HAP-1 (cell line): ENCODE data around the gene NRROS.
"Not testable (repeated sequence)": the region's sequence is repeated elsewhere in the genome, so short reads cannot be mapped to it uniquely, and the experiment has no call there.

ENCODE experiments used
- DNase-seq, 2 experiments: peaks; one replicate each; pipeline ENCODE4 v3.0.0-alpha.2; 2016 to 2020; ENCODE audit warnings: low spot score in 2 of 2
- H3K27me3 ChIP-seq: fragments of 250-450 bp; sonication (Bioruptor Pico); 2 replicates; pipeline ENCODE4 v1.5.1; 2020; ENCODE audit warnings: low read depth, mild to moderate bottlenecking, moderate library complexity
- H3K36me3 ChIP-seq: fragments of 250-450 bp; sonication (Bioruptor Pico); replicated peaks from 2 replicates; pipeline ENCODE4 v1.5.1; 2020; ENCODE audit warnings: mild to moderate bottlenecking
- H3K4me1 ChIP-seq: fragments of 250-450 bp; sonication (Bioruptor Pico); 2 replicates; pipeline ENCODE4 v1.5.1; 2020; ENCODE audit warnings: mild to moderate bottlenecking
- H3K4me3 ChIP-seq: fragments of 250-450 bp; sonication (Bioruptor Pico); 2 replicates; pipeline ENCODE4 v1.5.1; 2020; ENCODE audit warnings: mild to moderate bottlenecking, moderate library complexity
- H3K9me3 ChIP-seq: fragments of 250-450 bp; sonication (Bioruptor Pico); 2 replicates; pipeline ENCODE4 v1.5.1; 2020; ENCODE audit warnings: mild to moderate bottlenecking, moderate library complexity
- in situ Hi-C: fragments of 300-500 bp; cut with MboI; formaldehyde crosslinking; loops from 3 replicates; pipeline ENCODE4 v1.14.3; 2020; ENCODE audit warnings: low sequenced_read_pairs, inconsistent platforms, mixed read lengths

The NRROS gene

DNA sequence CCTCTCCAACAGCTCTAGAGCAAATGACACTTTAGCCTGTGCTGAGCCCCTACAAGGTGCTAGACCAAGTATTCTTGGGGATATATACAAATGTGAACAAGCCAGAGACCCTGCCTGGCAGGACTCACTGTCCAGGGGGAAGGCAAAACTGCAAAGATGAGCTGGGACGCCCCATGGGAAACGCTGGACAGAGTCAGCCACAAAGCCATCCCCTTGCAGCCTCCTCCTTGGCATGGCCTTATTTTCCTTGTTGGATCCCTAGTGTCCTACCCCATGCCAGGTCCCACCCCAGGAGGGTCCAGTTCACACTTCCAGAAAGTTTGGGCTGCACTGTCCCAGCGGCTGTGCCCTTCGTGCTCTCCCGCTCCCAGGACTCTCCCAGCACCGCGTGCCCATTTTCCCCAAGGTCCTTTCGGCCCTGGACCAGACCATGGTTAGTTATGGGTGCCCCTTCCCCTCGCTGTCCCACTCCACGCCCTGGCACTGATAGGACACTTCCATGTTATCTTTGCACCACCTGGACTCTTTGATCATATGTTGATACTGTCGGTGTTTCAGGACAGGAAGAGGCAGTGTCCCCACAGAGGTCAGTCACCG, 5.8 kb upstream of the NRROS start:
- Histone ChIP-seq H3K4me1 (peaks cover 10% of the 10 kb centered on the region), H3K9me3 (no peaks in the 10 kb centered on the region), H3K4me3 (no peak overlapping the region), H3K36me3 (no peaks in the 10 kb centered on the region), H3K27me3 (no peaks in the 10 kb centered on the region)
- in situ Hi-C loops = no loop called here
- no peak for DNase-seq

DNA sequence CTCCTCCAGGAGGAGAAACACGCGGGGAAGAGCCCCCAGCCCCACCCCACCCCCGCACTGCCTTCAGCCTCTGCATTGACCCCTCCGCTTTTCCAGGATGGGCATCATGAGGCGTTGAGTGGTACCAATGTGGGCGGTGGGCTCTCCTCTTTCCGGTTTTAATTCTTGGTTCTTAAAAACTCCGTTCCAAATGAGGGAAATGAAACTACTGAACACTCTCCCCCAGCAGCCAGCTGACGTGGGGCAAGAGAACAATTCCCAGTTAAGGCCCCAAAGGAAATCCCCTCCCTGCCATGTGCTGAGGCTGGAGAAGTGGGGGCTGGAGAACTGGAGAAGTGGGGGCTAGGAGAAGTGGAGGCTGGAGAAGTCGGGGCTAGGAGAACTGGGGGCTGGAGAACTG, 5.3 kb upstream of the NRROS start:
- H3K27me3 ChIP-seq = no peaks in the 10 kb centered on the region
- H3K4me1 ChIP-seq = peaks cover 10% of the 10 kb centered on the region
- in situ Hi-C loops = no loop called here
- no peak overlapping the region for H3K4me3 ChIP-seq
- H3K9me3 ChIP-seq = no peaks in the 10 kb centered on the region
- no peaks in the 10 kb centered on the region for H3K36me3 ChIP-seq
- DNase-seq = no peak

DNA sequence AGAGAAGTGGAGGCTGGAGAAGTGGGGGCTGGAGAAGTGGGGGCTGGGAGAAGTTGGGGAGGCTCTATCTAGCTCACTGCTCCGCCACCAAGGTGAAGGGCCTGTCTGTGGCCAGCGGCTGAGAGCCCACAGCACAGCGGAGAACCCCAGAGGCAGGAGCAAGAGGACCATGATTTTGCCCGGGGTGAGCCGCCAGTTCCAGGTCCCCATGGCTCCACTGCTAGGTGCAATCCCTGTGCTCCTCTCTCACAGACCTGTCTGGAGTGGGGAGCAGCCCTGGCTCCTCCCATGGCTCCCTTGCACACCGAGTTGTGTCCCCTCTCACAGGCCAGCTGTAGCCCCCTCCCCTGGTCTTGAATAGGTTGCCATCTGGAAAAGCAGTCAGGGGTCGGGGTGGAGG, 4.7 kb upstream of the NRROS start:
- H3K27me3 ChIP-seq = no peaks in the 10 kb centered on the region
- H3K36me3 ChIP-seq = no peaks in the 10 kb centered on the region
- H3K4me1 ChIP-seq = peaks cover 12% of the 10 kb centered on the region
- no peaks in the 10 kb centered on the region for H3K9me3 ChIP-seq
- DNase-seq = no peak
- in situ Hi-C loops = no loop called here
- no peak overlapping the region for H3K4me3 ChIP-seq

DNA sequence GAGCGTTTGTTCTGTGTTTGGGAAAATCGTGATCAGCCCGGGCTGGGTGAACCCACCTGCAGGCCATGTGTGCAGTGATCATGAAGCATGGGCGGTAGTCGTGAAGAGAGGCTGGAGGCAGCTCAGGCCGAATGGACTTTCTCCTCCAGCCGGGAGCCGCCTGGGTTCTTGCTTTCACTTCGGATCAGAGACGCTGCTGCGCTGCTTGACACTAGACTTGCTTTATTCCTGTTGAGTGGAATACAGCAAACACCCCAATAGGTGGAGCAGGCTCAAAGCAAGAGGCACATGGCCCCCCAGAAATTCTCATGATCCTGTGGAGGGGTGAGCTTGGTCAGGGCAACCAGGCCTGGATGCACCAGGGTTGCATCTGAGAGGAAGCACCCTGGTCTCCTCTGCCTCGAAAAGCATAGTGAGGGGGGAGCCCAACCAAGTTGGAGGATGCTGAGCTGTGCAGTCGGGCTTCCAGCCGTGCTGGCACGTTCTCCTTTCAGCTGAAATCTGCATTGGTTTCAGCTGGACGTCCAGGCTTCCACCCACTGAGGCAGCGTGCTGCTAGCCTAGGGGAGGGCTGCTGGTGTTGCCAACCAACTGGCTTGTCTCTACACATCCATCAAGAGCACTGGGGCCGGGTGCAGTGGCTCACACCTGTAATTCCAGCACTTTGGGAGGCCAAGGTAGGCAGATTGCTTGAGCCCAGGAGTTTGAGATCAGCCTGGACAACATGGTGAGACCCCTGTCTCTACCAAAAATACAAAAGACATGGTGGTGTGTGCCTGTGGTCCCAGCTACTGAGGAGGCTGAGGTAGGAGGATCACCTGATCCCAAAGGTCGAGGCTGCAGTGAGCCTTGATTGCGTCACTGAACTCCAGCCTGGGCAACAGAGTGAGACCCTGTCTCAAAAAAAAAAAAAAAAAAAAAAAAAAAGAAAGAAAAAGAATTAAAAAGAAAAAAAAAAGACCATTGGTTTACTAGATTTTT, 2.8 kb upstream of the NRROS start:
- Histone ChIP-seq H3K36me3 (no peaks in the 10 kb centered on the region), H3K27me3 (no peaks in the 10 kb centered on the region), H3K4me1 (peaks cover 17% of the 10 kb centered on the region), H3K9me3 (no peaks in the 10 kb centered on the region), H3K4me3 (no peak overlapping the region)
- no peak for DNase-seq
- in situ Hi-C loops = no loop called here

DNA sequence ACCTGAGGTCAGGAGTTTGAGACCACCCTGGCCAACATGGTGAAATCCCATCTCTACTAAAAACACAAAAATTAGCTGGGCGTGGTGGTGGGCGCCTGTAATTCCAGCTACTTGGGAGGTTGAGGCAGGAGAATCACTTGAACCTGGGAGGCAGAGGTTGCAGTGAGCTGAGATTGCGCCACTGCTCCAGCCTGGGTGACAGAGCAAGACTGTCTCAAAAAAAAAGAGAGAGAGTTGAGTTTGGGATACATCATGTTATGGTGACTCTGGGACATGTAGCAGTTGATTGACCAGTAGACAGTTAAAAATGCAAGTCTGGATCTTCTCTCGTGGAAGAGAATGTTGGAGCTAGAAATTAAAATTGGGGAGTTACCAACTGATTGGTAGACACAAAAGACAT, 1.6 kb upstream of the NRROS start:
- H3K36me3 ChIP-seq, H3K27me3 ChIP-seq, in situ Hi-C loops, DNase-seq, H3K4me3 ChIP-seq, H3K9me3 ChIP-seq: not testable (repeated sequence)
- peaks cover 10% of the 10 kb centered on the region for H3K4me1 ChIP-seq

DNA sequence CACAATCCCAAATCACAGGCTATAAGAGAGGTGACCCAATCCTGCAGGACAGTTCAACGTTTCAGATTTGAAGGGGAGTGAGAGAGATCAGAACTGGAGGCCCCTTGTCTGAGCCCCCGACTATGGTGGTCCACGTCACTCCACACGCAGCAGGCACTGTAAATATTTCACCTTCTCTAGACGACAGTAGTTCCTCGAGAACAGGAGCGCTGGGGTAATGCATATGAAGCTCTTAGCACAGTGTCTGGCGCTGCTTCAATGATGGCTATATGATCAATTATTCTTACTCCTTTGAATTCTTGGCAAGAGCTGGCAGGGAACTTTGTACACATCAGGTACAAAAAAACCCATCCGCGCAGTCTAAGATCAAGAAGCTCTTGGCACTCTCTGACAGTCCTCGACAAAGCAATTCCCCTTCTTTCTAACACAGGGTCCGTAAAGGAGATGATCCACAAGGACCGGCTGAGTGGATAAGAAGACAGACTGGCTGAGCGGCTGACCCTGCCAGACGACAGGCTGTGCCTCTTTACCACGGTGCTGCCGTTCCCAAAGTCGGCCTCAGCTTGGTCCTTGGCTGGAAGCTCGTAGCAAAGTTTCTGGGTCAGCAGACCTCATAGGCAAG, 522 bp upstream of the NRROS start:
- H3K4me1 ChIP-seq = peaks cover 8% of the 10 kb centered on the region
- no peaks in the 10 kb centered on the region for H3K27me3 ChIP-seq
- in situ Hi-C loops = no loop called here
- peak overlapping the region; percentile 33 for H3K4me3 ChIP-seq
- no peaks in the 10 kb centered on the region for H3K9me3 ChIP-seq
- DNase-seq = no peak
- no peaks in the 10 kb centered on the region for H3K36me3 ChIP-seq

DNA sequence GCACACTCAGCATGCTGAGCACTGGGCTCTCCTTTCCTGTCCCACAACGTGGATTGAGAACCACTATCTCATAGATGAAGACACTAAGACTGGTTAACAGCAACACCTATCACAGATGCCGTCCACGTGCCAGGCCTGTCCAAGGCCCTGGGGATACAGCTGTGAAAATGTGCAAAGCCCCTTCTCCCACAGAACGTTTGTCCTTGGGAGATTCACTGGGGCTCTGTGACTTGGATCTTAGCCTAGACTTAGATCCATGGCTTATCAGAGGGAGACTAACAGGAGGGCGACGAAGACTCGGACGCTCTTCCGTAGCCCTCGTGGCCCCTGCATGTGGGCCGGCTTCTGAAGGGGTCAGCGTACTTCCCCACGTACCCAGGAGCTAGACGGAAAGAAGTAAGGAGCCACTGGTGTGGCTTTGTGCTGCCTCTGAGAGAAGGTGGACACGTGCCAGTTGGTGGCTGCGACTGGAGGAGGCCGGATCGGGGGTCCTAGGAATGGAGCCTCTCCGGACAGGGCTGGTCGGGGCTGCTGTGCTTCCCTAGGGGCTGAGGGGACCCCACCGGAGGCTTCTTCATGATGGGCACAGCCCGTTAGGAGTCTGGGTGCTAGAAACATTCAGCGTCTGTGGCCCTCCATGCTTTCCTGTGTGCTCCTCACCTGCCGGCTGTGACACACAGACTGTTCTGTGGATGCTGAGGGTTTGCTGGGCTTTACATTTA, 964 bp downstream of the NRROS start:
- Histone ChIP-seq H3K9me3 (no peaks in the 10 kb centered on the region), H3K4me1 (peaks cover 8% of the 10 kb centered on the region), H3K4me3 (peak overlapping the region; percentile 33; the same call in 1 of the 2 replicates), H3K27me3 (no peaks in the 10 kb centered on the region), H3K36me3 (no peaks in the 10 kb centered on the region)
- in situ Hi-C loops = no loop called here
- no peak for DNase-seq

DNA sequence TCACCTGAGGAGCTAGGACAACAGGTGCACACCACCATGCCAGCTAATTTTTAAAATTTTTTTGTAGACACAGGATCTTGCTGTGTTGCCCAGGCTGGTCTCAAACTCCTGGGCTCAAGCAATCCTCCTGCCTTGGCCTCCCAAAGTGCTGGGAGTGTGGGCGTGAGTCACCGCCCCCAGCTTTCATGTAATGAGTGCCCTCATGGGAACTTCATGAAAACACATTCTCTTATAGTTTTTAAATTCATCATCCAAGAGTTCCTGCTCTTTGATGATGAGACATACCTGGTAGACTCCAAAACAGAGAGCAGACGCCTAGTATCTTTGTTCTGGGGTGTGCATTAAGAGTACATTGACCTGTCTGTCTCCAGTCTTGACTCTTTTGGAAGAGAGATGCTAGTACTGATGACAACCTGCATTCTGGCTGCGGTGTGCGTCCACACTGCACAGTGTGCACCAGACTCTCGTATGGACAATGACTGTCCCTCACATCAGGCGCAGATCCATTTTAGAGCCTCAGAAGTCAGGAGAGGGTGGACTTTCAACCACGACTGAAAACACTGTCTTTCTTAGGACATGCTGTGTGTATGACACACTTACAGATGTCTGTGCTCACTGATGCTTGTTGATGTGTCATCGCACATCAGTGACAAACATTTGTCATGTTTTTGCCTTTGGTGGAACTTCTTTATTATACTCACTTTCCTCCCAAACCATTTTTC, 2.0 kb downstream of the NRROS start:
- Histone ChIP-seq H3K4me3 (no peak overlapping the region), H3K9me3 (no peaks in the 10 kb centered on the region), H3K36me3 (no peaks in the 10 kb centered on the region), H3K4me1 (peaks cover 8% of the 10 kb centered on the region), H3K27me3 (no peaks in the 10 kb centered on the region)
- no peak for DNase-seq
- in situ Hi-C loops = no loop called here

DNA sequence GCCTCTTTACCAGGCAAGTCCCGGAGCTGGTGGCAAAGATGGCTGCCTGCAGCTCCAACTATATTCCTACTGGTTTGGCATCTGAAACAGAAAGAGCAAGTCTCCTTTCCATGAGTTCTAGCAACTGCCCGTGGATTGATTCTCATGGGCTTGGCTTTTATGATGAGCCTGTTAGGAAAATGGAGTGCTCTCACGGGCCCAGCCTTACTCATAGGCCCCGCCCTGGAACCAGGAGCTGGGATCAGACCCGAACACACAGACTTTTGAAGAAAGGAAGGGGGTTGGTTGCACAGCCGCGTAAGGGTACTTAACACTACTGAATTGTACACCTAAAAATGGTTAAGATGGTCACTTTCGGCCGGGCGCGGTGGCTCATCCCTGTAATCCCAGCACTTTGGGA, 2.9 kb downstream of the NRROS start:
- H3K4me1 ChIP-seq = peaks cover 8% of the 10 kb centered on the region
- no peaks in the 10 kb centered on the region for H3K27me3 ChIP-seq
- no peaks in the 10 kb centered on the region for H3K9me3 ChIP-seq
- DNase-seq = no peak
- in situ Hi-C loops = no loop called here
- no peaks in the 10 kb centered on the region for H3K36me3 ChIP-seq
- H3K4me3 ChIP-seq = no peak overlapping the region

DNA sequence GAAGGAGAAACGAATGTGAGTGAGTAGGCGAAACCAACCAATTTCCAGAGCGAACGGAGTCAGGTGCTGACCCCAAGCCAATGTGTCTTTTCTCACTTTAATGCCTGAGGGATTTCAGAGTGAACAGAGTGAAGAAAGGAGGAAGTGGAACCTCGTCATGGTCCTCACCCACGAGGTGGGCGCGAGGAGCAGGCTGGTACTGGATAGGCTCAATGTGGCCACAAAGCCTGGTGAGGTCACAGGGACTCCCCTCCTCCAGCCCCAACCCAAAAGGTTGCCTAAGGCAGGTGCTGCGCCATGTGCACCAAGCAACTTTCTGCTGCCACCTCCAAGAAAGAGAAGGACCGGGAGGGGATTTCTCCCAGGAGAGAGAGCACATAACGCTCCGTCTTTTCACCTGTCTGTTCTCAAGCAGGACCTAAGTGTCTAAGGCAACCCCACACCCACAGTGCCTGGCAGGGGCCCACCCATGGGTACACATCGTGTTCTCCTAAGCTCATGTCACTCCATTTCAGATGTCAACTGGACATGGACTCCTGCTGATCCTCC, 3.8 kb downstream of the NRROS start:
- Histone ChIP-seq H3K27me3 (no peaks in the 10 kb centered on the region), H3K4me1 (peaks cover 11% of the 10 kb centered on the region), H3K36me3 (no peaks in the 10 kb centered on the region), H3K4me3 (no peak overlapping the region), H3K9me3 (no peaks in the 10 kb centered on the region)
- no peak for DNase-seq
- in situ Hi-C loops = no loop called here

DNA sequence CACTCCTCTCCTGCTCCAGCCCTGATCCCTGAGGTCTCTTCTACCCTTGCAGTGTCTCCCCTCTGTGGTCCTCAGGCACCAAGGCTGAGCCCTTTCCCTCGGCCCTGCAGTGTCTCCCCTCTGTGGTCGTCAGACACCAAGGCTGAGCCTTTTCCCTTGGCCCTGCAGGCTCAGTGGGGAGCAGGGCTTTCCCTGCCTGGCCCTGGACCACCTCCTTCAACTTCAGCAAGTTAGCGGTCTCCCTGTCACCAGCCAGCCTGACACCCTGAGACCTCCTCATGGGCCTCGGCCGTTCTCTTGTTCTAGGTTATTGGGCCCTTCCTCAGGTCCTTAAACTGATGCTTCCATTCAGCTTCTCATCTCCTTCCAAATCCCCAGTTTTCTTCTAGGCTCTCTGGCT, 4.3 kb downstream of the NRROS start:
- Histone ChIP-seq H3K4me1 (peaks cover 11% of the 10 kb centered on the region), H3K4me3 (no peak overlapping the region), H3K9me3 (no peaks in the 10 kb centered on the region), H3K36me3 (no peaks in the 10 kb centered on the region), H3K27me3 (no peaks in the 10 kb centered on the region)
- in situ Hi-C loops = no loop called here
- DNase-seq = no peak

DNA sequence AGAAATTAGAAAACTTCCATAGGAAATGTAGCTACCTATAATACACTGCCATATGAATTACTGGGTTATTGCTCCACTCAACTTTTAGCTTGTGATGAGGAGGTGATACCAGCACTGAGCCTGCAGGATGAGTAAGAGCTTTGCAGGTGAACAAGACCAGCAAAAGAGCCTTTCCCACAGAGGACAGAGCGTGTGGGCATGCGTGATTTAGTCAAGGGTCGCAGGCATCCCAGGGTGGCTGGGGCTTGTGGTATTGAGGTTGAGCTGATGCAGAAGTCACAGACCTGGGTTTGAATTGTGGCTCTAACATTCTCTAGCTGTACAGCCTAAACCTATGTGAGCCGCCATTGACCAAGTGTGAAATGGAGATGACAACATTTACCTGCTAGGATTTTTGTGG, 5.6 kb downstream of the NRROS start:
- in situ Hi-C loops = no loop called here
- H3K4me3 ChIP-seq = no peak overlapping the region
- H3K4me1 ChIP-seq = peaks cover 6% of the 10 kb centered on the region
- no peak for DNase-seq
- no peaks in the 10 kb centered on the region for H3K36me3 ChIP-seq
- H3K9me3 ChIP-seq = no peaks in the 10 kb centered on the region
- H3K27me3 ChIP-seq = no peaks in the 10 kb centered on the region
